NCI-H460 (cell line): ENCODE data around the gene RNF157. TPM values are rescaled to one million over a fixed set of nuclear protein-coding genes. Genes with fewer than 3 reads are reported as not detected.
"Not testable (repeated sequence)": the region's sequence is repeated elsewhere in the genome, so short reads cannot be mapped to it uniquely, and the experiment has no call there.

Experiments used
- DNase-seq: peaks from one replicate; pipeline ENCODE4 v3.0.0-alpha.2; 2016; ENCODE audit warnings: low read depth; ENCODE audit errors: extremely low read depth
- total RNA-seq: library from RNA; depleted of rRNA; stranded (reverse); fragments of >200 nt; shearing (Covaris generic); gene quantifications from 2 replicates; pipeline ENCODE4 v1.2.3, GENCODE V29; 2014

Gene RNF157
- total RNA-seq, 1 experiment from 2014 or later, result 1.9 TPM

DNA sequence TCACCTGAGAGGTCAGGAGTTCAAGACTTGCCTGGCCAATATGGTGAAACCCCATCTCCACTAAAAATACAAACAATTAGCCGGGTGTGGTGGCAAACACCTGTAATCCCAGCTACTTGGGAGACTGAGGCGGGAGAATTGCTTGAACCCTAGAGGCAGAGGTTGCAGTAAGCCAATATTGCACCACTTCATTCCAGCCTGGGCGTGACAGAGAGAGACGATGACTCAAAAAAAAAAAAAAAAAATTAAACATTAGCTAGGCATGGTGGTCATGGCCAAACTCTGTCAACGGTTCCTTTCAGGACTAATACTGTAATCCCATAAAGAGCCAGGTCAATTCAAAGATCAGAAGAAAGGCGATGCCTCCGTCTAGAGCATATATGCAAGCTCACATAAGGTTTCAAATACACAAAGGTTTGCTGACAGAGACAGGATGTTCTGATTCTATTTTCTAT is 2.4 kb downstream of the RNF157 start:
- DNase-seq, result no peak

DNA sequence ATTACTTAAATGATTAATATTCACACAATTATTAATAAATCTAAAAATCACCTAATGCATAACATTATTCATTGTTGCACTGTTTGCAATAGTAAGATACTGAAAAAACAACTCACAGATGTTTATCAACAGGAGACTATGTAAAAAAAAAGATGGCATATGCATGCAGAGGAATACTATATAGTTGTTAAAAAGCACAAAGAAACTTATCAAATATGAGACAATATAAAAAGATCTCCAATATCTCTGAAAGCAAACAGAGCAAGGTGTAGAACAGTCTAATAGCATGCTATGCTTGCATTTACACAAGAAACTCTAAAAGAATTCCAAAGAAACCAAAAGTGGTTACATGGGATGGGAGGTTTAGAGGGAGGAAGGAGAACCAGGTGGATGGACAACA is 3.7 kb downstream of the RNF157 start:
- DNase-seq, result no peak

- no peak for DNase-seq
Observed at GRCh38 chr17:76235883-76236282, 4.4 kb downstream of the RNF157 start.

DNA sequence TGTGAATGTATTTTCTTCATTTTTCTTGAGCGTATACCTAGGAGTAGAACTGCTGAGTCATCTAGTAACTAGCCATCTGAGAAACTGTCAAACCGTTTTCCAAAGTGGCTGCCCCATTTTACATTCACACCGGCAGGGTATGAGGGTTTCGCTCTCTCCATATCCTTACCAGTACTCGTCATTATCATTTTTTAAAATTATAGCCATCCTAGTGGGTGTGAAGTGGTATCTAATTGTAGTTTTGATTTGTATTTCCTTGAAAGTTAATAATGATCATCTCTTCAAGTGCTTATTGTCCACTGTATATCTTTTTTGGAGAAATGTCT is 6.0 kb downstream of the RNF157 start:
- no peak for DNase-seq

GRCh38 chr17:76233588-76234353 is 6.5 kb downstream of the RNF157 start:
- DNase-seq, result no peak

DNA sequence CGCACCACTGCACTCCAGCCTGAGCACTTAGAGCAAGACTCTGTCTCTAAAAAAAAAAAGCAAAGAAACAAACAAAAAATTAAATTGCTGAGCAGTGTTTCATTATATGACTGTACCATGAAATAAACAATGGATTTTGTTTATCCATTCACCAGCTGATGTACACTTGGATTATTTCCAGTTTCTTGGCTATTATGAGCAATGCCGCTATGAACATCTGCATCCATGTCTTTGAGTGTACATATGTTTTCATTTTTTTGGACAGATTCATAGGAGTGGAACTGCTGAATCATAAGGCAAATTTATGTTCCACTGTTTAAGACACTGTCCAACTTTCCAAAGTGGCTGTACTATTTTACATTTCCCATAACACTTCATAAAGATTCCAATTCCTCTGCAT is 8.0 kb downstream of the RNF157 start:
- no peak for DNase-seq

- DNase-seq, result not testable (repeated sequence)
Observed at GRCh38 chr17:76226749-76227148, 13.5 kb downstream of the RNF157 start.

DNA sequence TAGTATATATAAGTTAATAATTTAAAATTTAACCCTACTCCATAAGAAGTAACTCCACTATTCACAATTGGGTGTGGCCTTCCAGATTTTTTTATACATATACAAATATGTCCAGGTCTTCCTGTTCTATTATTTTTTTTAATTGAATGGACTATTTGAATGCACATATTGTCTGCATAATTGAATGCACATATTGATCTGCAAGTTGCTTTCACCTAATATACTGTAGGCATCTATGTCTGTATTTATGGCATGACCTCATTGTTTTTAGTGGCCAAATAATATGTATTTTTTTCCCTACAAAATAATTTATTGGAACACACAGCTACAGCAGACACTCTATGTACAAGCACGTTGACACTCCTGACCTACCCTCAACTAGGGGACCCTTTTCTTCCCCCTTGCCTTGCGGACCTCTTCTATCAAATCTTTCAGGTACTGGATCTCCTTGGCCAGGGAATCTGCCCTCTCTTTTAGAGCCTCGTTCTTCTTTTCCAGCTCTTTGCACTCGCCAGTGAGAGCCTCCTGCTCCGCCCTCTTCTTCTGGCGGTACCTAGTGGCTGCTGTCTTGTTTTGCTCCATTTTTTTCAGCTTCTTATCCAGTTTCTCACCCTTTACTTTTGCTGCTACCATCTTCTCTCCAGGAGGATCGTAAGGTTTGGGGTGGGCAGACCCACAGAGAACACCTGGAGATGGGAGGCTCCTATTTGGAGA is 14.8 kb downstream of the RNF157 start:
- DNase-seq, result not testable (repeated sequence)

DNA sequence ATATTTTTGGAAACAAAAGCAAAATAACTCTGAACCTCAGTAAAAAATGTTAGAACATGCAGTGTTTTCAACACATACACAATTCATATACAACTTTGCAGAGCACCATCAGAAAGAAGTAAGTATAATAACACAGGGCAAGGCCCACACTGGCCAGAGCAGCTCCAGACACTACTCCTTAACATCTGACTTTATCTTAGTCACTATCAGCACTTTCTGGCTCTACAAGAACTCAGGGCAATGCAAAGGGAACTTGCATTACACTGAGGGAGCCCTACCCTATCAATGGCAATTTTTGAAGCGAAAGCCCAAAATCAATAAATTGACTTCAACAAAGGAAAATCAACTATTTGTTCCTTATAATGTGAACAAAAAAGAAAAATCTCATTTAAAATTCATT is 16.5 kb downstream of the RNF157 start:
- DNase-seq, result no peak

- no peak for DNase-seq
Observed at GRCh38 chr17:76219670-76220383, 20.5 kb downstream of the RNF157 start.

DNA sequence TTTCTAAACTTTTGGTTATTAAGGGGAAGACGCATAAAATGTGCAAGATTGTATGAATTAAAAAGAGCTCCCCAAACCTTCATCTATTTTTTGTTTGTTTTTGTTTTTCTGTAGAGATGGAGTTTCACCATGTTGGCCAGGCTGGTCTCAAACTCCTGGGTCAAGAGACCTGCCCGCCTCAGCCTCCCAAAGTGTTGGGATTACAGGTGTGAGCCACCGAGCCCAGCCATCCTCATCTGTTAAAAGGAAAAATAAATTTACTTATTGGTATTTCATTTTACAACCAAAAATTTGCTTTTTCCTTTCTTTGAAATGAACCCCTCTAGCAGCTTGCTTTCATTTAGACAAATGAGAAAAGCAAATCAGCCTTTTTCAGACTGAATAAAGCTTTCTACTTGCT is 23.2 kb downstream of the RNF157 start:
- DNase-seq, result no peak

- DNase-seq, result no peak
Observed at GRCh38 chr17:76213491-76213890, 26.8 kb downstream of the RNF157 start.

- no peak for DNase-seq
Observed at GRCh38 chr17:76208120-76208519, 32.2 kb downstream of the RNF157 start.

GRCh38 chr17:76207275-76208059 is 32.8 kb downstream of the RNF157 start:
- DNase-seq, result no peak

DNA sequence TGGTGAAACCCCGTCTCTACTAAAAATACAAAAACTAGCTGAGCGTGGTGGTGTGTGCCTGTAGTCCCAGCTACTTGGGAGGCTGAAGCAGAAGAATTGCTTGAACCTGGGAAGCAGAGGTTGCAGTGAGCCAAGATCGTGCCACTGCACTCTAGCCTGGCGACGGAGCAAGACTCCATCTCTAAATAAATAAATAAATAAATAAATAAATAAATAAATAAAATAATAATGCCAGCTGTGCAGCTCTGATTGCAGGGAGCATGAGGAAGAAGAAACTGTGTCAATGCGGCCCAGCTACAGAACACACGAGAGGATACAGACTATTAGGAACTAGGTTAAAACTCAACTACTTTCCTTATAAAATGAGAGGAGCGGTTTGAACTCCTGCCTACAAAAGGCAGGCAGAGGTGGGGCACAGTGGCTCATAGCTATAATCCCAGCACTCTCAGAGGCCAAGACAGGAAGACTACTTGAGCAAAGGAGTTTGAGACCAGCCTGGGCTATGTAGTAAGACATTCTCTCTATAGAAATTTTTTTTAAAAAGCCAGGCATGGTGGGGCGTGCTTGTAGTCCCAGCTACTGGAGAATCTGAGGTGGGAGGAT is 34.6 kb downstream of the RNF157 start:
- DNase-seq, result not testable (repeated sequence)

- no peak for DNase-seq
Observed at GRCh38 chr17:76204277-76204676, 36.0 kb downstream of the RNF157 start.

DNA sequence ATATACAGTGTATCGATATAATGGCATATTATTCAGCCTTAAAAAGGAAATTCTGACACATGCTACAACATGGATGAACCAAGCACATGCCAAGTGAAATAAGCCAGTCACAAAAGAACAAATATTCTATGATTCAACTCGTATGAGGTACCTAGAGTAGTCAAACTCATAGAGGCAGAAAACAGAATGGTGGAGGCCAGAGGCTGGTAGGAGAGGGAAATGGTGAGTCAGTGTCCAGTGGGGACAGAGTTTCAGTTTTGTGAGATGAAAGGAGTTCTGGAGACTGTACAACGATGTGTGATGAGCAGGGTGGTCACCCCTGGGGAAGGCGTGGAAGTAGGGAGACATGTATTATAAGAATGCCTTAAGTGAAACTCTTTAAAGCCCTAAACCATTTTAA is 39.9 kb downstream of the RNF157 start:
- no peak for DNase-seq

DNA sequence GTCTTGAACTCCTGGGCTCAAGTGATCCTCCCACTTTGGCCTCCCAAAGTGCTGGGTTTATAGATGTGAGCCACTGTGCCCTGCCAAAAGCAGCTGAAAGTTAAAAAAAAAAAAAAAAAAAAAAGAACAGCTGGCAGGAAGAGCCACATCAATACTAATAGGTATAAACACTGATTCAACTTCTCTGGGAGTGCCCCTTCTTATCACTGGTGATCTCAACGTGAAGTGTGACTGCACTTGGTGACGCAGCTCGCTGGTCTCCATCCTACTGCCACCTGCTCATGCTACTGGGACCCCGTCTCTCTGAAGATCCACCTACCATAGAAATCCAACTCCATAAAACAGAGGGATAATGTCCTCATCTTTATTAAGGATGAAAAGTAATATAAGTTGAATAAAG is 40.8 kb downstream of the RNF157 start:
- no peak for DNase-seq

GRCh38 chr17:76198702-76199101 is 41.6 kb downstream of the RNF157 start:
- no peak for DNase-seq

GRCh38 chr17:76197911-76198310 is 42.4 kb downstream of the RNF157 start:
- no peak for DNase-seq
